ENCODE results near the gene CLDN5.

DNA sequence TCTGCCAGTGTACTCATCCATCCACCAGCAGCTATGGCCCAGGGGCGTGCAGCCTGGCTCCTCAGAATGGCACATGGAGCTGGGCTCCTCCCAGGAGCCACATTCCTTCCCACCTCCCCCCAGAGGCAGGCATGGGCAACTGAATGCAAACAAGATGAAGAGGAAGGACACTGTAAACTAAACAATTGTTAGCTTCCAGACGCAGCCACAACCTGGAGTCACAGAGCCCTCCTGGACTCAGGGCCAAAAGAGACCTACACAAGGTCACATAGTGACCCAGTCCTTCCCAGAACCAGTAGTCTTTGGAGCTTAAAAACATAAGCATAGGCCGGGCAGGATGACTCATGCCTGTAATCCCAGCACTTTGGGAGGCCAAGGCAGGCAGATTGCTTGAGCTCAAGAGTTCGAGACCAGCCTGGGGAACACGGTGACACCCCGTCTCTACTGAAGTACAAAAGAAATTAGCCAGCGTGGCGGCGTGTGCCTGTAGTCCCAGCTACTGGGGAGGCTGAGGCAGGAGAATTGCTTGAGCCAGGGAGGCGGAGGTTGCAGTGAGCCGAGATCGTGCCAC lies 30.7 kb upstream of the CLDN5 start:
- no peak for TF ChIP-seq POLR2A (IDR thresholded peaks at IDR 0.05)
- TF ChIP-seq POLR2AphosphoS5 (IDR thresholded peaks at IDR 0.05; ENCODE audit: insufficient read depth in 1 of 2, low read depth in 1 of 2) = no peak
